ENCODE data around the gene ZNF197.
"Not testable (repeated sequence)": the region's sequence is repeated elsewhere in the genome, so short reads cannot be mapped to it uniquely, and the experiment has no call there.

The ZNF197 gene

GRCh38 chr3:44666346-44666745, 41.5 kb downstream of the ZNF197 start:
- no peak for DNase-seq

DNA sequence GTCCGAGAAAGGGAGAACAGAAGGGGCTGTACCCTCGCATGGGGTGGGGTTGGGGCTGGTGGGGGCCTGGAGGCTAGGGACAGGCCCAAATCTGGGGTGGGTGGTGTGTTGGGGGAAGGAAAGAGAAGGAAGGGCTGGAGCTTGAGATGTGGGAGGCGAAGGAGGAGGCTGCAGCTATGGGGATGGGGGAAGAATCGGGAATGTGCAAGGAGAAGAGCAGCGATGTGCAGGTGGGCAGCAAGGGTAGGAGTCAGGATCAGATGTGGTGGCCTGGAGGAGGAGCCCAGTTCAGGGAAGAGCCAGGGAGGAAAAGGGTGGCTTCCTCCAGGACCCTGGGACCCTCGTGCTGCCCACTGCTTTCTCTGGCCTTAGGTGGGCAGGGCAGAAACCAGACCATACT, 44.9 kb downstream of the ZNF197 start:
- no peak for DNase-seq

DNA sequence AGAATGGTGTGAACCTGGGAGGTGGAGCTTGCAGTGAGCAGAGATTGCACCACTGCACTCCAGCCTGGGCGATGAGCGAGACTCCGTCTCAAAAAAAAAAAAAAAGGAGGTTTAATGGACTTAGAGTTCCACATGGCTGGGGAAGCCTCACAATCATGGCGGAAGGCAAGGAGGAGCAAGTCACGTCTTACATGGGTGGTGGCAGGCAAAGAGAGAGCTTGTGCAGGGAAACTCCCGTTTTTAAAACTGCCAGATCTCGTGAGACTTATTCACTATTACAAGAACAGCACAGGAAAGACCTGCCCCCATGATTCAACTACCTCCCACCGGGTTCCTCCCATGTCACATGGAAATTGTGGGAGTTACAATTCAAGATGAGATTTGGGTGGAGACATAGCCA, 48.6 kb downstream of the ZNF197 start:
- not testable (repeated sequence) for DNase-seq

DNA sequence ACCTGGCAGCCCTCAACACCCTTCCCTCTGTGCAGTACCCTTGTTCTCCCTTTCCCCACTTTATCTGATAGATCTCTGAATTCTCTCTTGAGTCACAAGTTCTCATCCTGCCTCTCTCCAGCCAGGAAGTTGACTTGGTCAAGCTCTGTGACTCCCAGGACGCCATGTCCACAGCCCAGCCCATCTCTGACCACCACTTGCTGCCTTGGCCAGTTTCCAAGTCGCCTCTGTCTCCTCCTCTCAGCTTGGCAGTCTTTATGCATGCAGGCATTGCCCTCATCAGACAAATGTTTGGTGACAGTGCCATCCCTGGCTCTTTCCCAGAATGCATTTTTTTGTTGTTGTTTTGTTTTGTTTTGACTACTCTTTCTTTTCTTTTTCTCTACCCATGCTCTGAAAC, 49.4 kb downstream of the ZNF197 start:
- DNase-seq = no peak

GRCh38 chr3:44678480-44679116, 53.8 kb downstream of the ZNF197 start:
- DNase-seq = no peak

DNA sequence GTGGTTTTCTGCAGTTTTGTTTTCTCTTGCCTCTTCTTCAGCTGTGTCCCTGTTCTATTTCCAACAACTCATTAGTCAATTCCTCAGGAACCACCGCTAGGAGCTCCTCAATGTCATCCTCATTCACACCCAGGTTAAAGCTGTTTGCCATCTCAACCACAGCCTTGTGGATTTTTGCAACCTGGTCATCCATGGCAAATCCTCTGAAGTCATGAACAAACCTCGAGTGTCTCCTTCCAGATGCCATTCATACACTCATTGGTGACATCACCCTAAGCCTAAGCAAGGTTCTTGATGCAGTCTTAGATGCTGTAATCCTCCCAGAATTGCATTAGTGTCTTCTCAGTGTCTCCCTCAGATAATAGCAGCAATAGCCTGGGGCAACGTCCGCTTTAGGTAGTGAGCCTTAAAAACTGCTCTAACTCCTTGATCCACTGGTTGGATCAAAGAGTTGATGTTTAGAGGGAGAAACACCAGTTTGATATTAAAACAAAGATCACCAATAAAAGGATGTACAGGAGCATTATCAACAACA, 56.2 kb downstream of the ZNF197 start:
- DNase-seq = no peak

GRCh38 chr3:44682182-44682896, 57.5 kb downstream of the ZNF197 start:
- no peak for DNase-seq

DNA sequence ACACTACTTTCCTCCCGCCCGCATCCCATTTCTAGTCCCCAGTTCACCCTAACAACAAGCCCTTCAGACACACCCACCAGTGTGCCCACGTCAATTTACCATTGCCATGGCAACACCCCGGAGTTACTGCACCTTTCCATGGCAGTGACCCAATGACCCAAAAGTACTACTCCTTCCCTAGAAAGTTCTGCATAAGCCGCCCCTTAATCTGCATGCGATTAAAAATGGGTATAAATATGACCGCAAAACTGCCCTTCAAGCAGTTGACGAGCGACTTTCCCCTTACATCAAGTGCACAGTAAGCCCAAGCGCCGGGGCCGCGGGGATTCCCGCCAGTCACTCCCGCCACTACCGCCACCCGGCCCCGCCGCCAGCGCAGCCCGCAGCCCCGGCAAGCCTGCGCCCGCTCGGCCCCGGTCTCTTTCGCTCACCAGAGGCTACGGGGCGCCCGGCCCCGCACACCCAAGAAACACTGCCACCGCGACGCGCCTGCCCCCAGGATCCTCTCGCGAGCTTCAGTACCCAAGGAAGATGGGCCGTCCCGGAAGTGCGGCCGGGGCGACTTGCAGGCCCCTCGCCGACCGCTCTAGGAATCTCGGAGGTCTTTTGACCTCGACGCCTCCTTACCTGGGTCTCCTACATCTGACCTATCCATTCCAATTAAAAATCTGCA, 60.4 kb downstream of the ZNF197 start:
- DNase-seq = no peak

GRCh38 chr3:44687898-44688297, 63.1 kb downstream of the ZNF197 start:
- DNase-seq = no peak

Data from NCI-H1694 (cell line).